ENCODE data around the gene CT45A10.
"Not testable (repeated sequence)": the region's sequence is repeated elsewhere in the genome, so short reads cannot be mapped to it uniquely, and the experiment has no call there.

CT45A10 gene

GRCh38 chrX:135893294-135893817 lies at the start of gene CT45A10, which contains the start of gene SAGE1:
TSS of gene CT45A10 (minus strand) at chrX:135893444. CDS start at chrX:135885344, 8,100 bp downstream.
TSS of gene SAGE1 (plus strand) at chrX:135893716. CDS start at chrX:135896243, 2,527 bp downstream.
- no peak for DNase-seq

- DNase-seq, result peak; percentile 43
Measured at GRCh38 chrX:135931644-135932487, 38.6 kb upstream of the CT45A10 start.

- no peak for DNase-seq
Measured at GRCh38 chrX:135927897-135928296, 34.7 kb upstream of the CT45A10 start.

GRCh38 chrX:135923353-135923752 lies 30.1 kb upstream of the CT45A10 start:
- no peak for DNase-seq

GRCh38 chrX:135920516-135920915 lies 27.3 kb upstream of the CT45A10 start:
- not testable (repeated sequence) for DNase-seq

GRCh38 chrX:135914404-135914803 lies 21.2 kb upstream of the CT45A10 start:
- no peak for DNase-seq

- no peak for DNase-seq
Measured at GRCh38 chrX:135910251-135910650, 17.0 kb upstream of the CT45A10 start.

- no peak for DNase-seq
Measured at GRCh38 chrX:135892781-135893180, 463 bp downstream of the CT45A10 start.

- no peak for DNase-seq
Measured at GRCh38 chrX:135890087-135890585, 3.1 kb downstream of the CT45A10 start.

GRCh38 chrX:135888976-135889375 lies 4.3 kb downstream of the CT45A10 start:
- DNase-seq, result not testable (repeated sequence)

GRCh38 chrX:135888230-135888629 lies 5.0 kb downstream of the CT45A10 start:
- DNase-seq, result not testable (repeated sequence)

GRCh38 chrX:135882741-135883140 lies 10.5 kb downstream of the CT45A10 start:
- not testable (repeated sequence) for DNase-seq

- not testable (repeated sequence) for DNase-seq
Measured at GRCh38 chrX:135871712-135872111, 21.5 kb downstream of the CT45A10 start, which contains the start of gene CT45A9. TSS of gene CT45A9 (minus strand) at chrX:135871812. CDS start at chrX:135868061, 3,751 bp downstream.

- DNase-seq, result not testable (repeated sequence)
Measured at GRCh38 chrX:135854438-135854837, 38.8 kb downstream of the CT45A10 start, which contains the start of gene CT45A8. TSS of gene CT45A8 (minus strand) at chrX:135854538. CDS start at chrX:135850783, 3,755 bp downstream.

- DNase-seq, result not testable (repeated sequence)
Measured at GRCh38 chrX:135837180-135837579, 56.1 kb downstream of the CT45A10 start, which contains the start of gene CT45A7. TSS of gene CT45A7 (minus strand) at chrX:135837280. CDS start at chrX:135833533, 3,747 bp downstream.
